Heart right ventricle (tissue), 16 donors: ENCODE results near the gene GREB1L. TPM values are rescaled to one million over a fixed set of nuclear protein-coding genes. Genes with fewer than 3 reads are reported as not detected.

ENCODE experiments used
- ATAC-seq, 8 donors: fragments of 200-7000 bp; cut with Tn5 transposase; one replicate each; pipeline ENCODE4 v1.9.1; 2020; ENCODE audit warnings: mild to moderate bottlenecking in 8 of 8, moderate library complexity in 8 of 8, moderate number of reproducible peaks in 1 of 8
- DNase-seq, 2 donors: peaks; one replicate each; pipeline ENCODE4 v3.0.0-alpha.2; 2020
- H3K27ac ChIP-seq, 10 donors: fragments of 200-600 bp; sonication (generic) in 2 of 10; one replicate each; pipeline versions ENCODE4 v1.5.0 to v1.8.0; 2020 to 2022; ENCODE audit warnings: mild to moderate bottlenecking in 3 of 10
- H3K27me3 ChIP-seq, 7 donors: fragments of 200-600 bp; one replicate each; pipeline ENCODE4 v1.8.0; 2021 to 2022; ENCODE audit warnings: mild to moderate bottlenecking in 2 of 7
- H3K36me3 ChIP-seq, 9 donors: fragments of 200-600 bp; sonication (generic) in 1 of 9; one replicate each; pipeline versions ENCODE4 v1.5.0 to v1.8.0; 2020 to 2022; ENCODE audit warnings: mild to moderate bottlenecking in 2 of 9
- H3K4me1 ChIP-seq, 9 donors: fragments of 200-600 bp; sonication (generic) in 1 of 9; one replicate each; pipeline versions ENCODE4 v1.5.0 to v1.8.0; 2020 to 2022; ENCODE audit warnings: mild to moderate bottlenecking in 4 of 9
- H3K4me3 ChIP-seq, 10 donors: fragments of 200-600 bp; sonication (generic) in 2 of 10; one replicate each; pipeline versions ENCODE4 v1.5.0 to v1.8.0; 2020 to 2022; ENCODE audit warnings: mild to moderate bottlenecking in 7 of 10, moderate library complexity in 2 of 10
- H3K9me3 ChIP-seq, 11 donors: fragments of 200-600 bp in 10 of 11; sonication (generic) in 2 of 11; one replicate each; pipeline versions ENCODE4 v1.5.0 to v1.8.0; 2013 to 2022; ENCODE audit warnings: mild to moderate bottlenecking in 2 of 11, control low read depth in 1 of 11, moderate library complexity in 1 of 11
- whole genome bisulfite sequencing, 2 donors: extraction: QIAGEN DNeasy Blood & Tissue Kit; methylation state at CpG; one replicate each; pipeline ENCODE4 v1.1.7; 2013; ENCODE audit warnings: inconsistent platforms in 1 of 2; 5-methylcytosine and 5-hydroxymethylcytosine counted together
- intact Hi-C, 10 donors: fragments of 100-400 bp; cut with DNase I; formaldehyde crosslinking; loops; one replicate each; pipeline versions ENCODE4 v1.11.1 to v1.14.2; 2022
- polyA plus RNA-seq, 2 donors: library from polyadenylated mRNA; stranded (reverse); fragments of 200-250 nt; gene quantifications; one replicate each; pipeline ENCODE4 v1.2.3, GENCODE V29; 2013
- total RNA-seq, 10 donors: library from RNA; stranded (reverse); fragmentation: NEBNext Ultra II Directional in 3 of 10; extraction: Animal tissue kit (Norgen Biotek cat#: 25700) in 3 of 10; gene quantifications; one replicate each; pipeline versions ENCODE4 v1.2.1 to v1.2.4, GENCODE V29; 2021 to 2023
- TF ChIP-seq, protein P1 (sequence below), 9 donors: fragments of 200-600 bp; sonication (generic) in 2 of 9; IDR thresholded peaks; one replicate each; pipeline versions ENCODE4 v1.5.0 to v1.8.0; 2021 to 2022; ENCODE audit warnings: antibody characterized with exemption in 9 of 9, mild to moderate bottlenecking in 5 of 9, moderate library complexity in 1 of 9
- donor health status: Arrhythmogenic right ventricular cardiomyopathy.
- donor health status: ischemic (EF 13 %, LVEDD 7.1; RV severe dilation, severe dysfunction).
- donor health status: healthy with polysubstance abuse.
- donor health status: DM: no; HTN: yes; CAD: no.
- donor health status: DM: no; HTN: no; CAD: no.
- donor health status: ischemic (EF 25% LVEDD 6.9; RV normal size, moderate dysfunction).
- donor health status: ischemic (EF 25% LVEDD 5.7; RV mildly dilated, moderate dysfunction).
- donor health status: healthy.
- donor health status: DM: yes; HTN: yes; CAD: no.
- donor health status: Ischemic cardiomyopathy.
- donor health status: ischemic (EF 35%, LVEDD 5.7; RV mildly dilated, moderate dysfunction).
- donor health status: nonischemic (EF 11% LVEDD 7.7; RV severe dilation, severe dysfunction).
- donor health status: DM: yes; HTN: yes; CAD: no.
- donor health status: PGD.
- donor health status: ischemic (EF 29% LVEDD 5.4; RV normal size, mild dysfunction).
- donor health status: nonischemic (EF 23%, LVEDD 6.1; RV moderate dilation, normal function).

GREB1L gene
- total and polyA plus RNA-seq, 12 donors = 0.54 to 14.3 (median 10.9) TPM

DNA sequence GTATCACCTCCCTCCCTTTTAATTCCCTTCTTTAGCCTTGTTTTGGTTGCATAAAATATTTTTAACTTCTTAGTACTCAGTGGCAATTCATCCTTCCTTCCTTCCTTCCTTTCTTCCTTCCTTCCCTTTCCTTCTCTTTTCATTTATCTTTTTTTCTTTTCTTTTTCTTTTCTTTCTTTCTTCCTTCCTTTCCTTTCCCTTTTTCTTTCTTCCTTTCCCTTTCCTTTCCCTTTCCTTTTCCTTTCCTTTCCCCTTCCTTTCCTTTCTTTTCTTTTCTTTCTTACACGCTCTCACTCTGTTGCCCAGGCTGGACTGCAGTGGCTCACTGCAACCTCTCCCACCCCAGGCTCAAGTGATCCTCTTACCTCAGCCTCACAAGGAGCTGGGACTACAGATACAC is 160.2 kb downstream of the GREB1L start:
- no peaks in the 10 kb centered on the region for H3K9me3 ChIP-seq
- no peak overlapping the region for H3K4me3 ChIP-seq
- H3K4me1 ChIP-seq = no peaks in the 10 kb centered on the region
- H3K36me3 ChIP-seq = peaks cover 0 to 3% (median 0%) of the 10 kb centered on the region in 9 donors
- intact Hi-C loops = no loop called here
- DNase-seq (no peak), ATAC-seq (no peak)
- H3K27ac ChIP-seq = no peak overlapping the region
- WGBS, 2 donors = 92 to 93% methylated on average over 1 of the region's 1 CpG
- H3K27me3 ChIP-seq = no peaks in the 10 kb centered on the region
- TF ChIP-seq, protein P1, sequence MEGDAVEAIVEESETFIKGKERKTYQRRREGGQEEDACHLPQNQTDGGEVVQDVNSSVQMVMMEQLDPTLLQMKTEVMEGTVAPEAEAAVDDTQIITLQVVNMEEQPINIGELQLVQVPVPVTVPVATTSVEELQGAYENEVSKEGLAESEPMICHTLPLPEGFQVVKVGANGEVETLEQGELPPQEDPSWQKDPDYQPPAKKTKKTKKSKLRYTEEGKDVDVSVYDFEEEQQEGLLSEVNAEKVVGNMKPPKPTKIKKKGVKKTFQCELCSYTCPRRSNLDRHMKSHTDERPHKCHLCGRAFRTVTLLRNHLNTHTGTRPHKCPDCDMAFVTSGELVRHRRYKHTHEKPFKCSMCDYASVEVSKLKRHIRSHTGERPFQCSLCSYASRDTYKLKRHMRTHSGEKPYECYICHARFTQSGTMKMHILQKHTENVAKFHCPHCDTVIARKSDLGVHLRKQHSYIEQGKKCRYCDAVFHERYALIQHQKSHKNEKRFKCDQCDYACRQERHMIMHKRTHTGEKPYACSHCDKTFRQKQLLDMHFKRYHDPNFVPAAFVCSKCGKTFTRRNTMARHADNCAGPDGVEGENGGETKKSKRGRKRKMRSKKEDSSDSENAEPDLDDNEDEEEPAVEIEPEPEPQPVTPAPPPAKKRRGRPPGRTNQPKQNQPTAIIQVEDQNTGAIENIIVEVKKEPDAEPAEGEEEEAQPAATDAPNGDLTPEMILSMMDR (IDR thresholded peaks at IDR 0.05) = no peak

DNA sequence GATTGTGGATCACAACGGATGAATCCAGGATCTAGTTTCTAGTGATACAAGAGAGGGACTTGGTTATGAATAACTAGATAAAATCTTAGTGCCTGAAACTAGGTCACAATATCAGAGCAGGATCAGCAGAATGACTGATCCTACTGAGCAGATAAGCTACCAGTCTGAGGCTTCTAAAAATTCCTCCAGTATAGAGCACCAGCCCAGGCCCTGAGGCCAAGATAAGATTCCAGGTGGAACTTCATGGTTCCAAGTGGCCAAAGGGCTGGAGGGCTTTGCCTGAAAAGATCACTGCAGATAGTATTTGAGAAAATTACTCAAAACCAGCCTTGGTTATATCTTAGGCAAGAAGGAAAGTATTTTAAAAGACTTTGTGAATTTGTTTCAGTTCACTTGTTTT is 162.4 kb downstream of the GREB1L start:
- ATAC-seq (no peak), DNase-seq (no peak)
- no peaks in the 10 kb centered on the region for H3K4me1 ChIP-seq
- no peaks in the 10 kb centered on the region for H3K9me3 ChIP-seq
- intact Hi-C loops = no loop called here
- peaks cover 0 to 3% (median 0%) of the 10 kb centered on the region in 9 donors for H3K36me3 ChIP-seq
- H3K4me3 ChIP-seq = no peak overlapping the region
- H3K27me3 ChIP-seq = no peaks in the 10 kb centered on the region
- WGBS, 2 donors = 62 to 68% methylated on average over 1 of the region's 1 CpG
- TF ChIP-seq, protein P1 (IDR thresholded peaks at IDR 0.05) = no peak
- no peak overlapping the region for H3K27ac ChIP-seq

DNA sequence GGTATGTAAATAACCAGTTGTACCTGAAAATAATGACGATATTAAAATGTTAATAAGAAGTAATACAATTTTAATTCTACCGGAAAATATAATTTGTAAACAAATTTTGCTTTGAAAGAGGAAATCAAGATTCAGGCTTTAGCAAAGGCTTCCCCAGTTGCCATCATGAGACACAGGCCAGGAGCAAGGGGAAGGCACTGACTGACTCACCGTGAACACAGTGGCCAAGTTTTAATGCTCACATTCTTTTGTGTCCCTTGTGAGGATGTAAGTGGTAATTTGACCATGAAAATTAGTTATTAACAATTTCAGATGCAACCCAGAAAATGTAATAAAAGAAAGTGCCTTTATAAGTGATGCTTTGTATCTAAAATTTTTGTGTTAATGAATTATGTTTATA is 164.1 kb downstream of the GREB1L start:
- ATAC-seq (no peak), DNase-seq (no peak)
- H3K27me3 ChIP-seq = no peaks in the 10 kb centered on the region
- H3K4me1 ChIP-seq = no peaks in the 10 kb centered on the region
- no peaks in the 10 kb centered on the region for H3K9me3 ChIP-seq
- WGBS, 2 donors = 76 to 88% methylated on average over 3 of the region's 3 CpGs
- intact Hi-C loops = no loop called here
- no peak overlapping the region for H3K27ac ChIP-seq
- peaks cover 0 to 3% (median 0%) of the 10 kb centered on the region in 9 donors for H3K36me3 ChIP-seq
- TF ChIP-seq, protein P1 (IDR thresholded peaks at IDR 0.05) = no peak
- no peak overlapping the region for H3K4me3 ChIP-seq

DNA sequence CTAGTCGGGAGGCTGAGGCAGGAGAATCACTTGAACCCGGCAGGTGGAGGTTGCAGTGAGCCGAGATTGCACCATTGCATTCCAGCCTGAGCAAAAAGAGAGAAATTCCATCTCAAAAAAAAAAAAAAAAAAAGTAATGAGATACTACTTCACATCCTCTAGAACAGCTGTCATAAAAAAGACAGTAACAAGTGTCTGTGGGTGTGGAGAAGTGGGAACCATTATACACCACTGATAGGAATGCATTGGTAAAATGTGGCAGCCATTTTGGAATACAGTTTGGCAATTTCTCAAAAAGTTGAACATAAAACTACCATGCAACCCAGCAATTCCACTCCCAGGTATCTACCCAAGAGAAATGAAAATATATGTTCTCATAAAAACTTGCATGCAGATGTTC is 166.6 kb downstream of the GREB1L start:
- no peak overlapping the region for H3K27ac ChIP-seq
- DNase-seq (no peak), ATAC-seq (no peak)
- 96 to 99% methylated on average over 3 of the region's 3 CpGs for WGBS, 2 donors
- no peak overlapping the region for H3K4me3 ChIP-seq
- no peaks in the 10 kb centered on the region for H3K27me3 ChIP-seq
- peaks cover 0 to 3% (median 0%) of the 10 kb centered on the region in 9 donors for H3K36me3 ChIP-seq
- intact Hi-C loops = no loop called here
- H3K4me1 ChIP-seq = no peaks in the 10 kb centered on the region
- TF ChIP-seq, protein P1 (IDR thresholded peaks at IDR 0.05) = no peak
- no peaks in the 10 kb centered on the region for H3K9me3 ChIP-seq
